GM21717 (cell line): Measurements from ENCODE around the gene VWDE.
A peak's percentile ranks its signal among the peaks of the same experiment; 100 is the strongest.

Experiments
- ATAC-seq: cut with Tn5 transposase; IDR thresholded peaks from one replicate; pipeline ENCODE4 v1.9.1; 2021; ENCODE audit warnings: mild to moderate bottlenecking, moderate library complexity; ENCODE audit not compliant: unreplicated experiment

Gene VWDE

DNA sequence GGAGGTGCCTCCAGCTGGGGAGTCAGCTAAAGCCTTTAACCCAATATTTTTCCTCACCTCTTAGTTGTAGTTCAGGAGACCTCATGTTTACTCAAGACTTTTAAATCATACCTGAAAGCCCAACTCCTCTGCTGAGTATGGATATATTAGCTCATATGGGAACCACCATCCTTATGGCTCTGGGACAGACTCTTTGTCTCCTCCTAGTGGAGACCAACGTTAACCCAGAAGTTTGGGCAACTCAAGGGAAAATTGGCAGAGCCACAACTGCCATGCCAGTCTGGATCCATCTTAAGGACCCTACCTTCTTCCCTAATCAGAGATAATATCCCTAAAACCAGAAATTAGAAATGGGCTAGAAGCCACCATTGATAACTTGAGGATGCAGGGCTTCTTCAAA lies 111.8 kb downstream of the VWDE start:
- ATAC-seq = peak; percentile 51

GRCh38 chr7:12290761-12291160 lies 112.9 kb downstream of the VWDE start:
- ATAC-seq = no peak

DNA sequence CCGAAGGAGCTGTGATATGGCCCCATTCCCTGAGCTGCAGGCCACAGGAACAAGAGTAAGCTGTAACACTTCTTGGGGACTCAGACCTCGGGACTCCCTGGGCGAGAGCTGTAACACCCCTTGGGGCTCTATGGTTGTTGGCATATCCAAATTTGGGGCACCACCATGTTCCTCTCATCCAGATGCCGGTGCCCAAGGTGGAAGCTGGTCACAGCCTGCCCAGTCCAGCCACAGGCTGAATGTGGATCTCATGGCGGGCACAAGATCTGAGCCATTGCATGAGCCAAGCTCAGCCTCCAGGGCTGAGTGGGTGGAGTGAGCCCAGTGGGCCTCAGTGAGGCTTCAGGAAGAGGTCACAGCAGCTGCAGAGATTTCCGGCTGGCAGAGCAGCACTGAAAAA lies 113.7 kb downstream of the VWDE start:
- ATAC-seq = no peak

DNA sequence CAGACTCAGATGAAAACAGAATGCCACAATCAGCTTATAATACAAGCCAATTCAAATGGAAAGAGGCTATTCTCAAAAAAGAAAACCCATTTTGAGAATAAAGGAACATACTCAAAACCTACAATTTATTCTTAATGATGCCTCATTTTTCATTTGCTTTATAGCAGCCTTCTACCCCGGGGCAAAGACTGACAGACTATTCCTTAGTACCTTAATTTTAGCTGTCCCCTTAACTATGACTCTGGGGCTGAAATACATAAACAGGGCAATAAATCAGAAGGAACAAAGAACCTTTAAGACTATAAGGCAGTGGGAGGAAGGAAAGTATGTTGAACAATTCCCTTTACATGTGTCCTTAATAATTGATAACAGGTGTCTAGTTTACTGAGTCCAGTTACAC lies 115.8 kb downstream of the VWDE start:
- no peak for ATAC-seq

GRCh38 chr7:12281038-12281437 lies 122.6 kb downstream of the VWDE start:
- no peak for ATAC-seq
